Fibroblast of the aortic adventitia (primary cell): Measurements from ENCODE around the gene C2CD2. TPM values are rescaled to one million over a fixed set of nuclear protein-coding genes. Genes with fewer than 3 reads are reported as not detected.

Source experiments
- DNase-seq: peaks from one replicate; pipeline ENCODE4 v3.0.0-alpha.2; 2010; ENCODE audit warnings: low read depth
- H3K4me3 ChIP-seq: 2 replicates; pipeline ENCODE4 v1.5.1; 2011; ENCODE audit warnings: low read depth, mild to moderate bottlenecking, control low read depth, low read length, moderate library complexity
- CTCF ChIP-seq: IDR thresholded peaks from 2 replicates; pipeline ENCODE4 v1.5.1; 2011; ENCODE audit warnings: mild to moderate bottlenecking, low read length, control low read depth, inconsistent platforms; ENCODE audit not compliant: insufficient read depth
- total RNA-seq: library from RNA; depleted of rRNA; stranded (reverse); fragments of >200 nt; gene quantifications from 2 replicates; pipeline ENCODE4 v1.2.3, GENCODE V29; 2012; ENCODE audit warnings: low replicate concordance

Gene C2CD2
- total RNA-seq, 1 donor: 20.2 TPM

- DNase-seq: no peak
- no peak for TF ChIP-seq CTCF
Measured at GRCh38 chr21:41898998-41899397, 54.8 kb downstream of the C2CD2 start.

GRCh38 chr21:41897700-41898099 lies 56.1 kb downstream of the C2CD2 start:
- DNase-seq: no peak
- H3K4me3 ChIP-seq: no peak overlapping the region
- TF ChIP-seq CTCF: no peak

More at GRCh38 chr21:41898998-41899397, 54.8 kb downstream of the C2CD2 start:
- no peak overlapping the region for H3K4me3 ChIP-seq

DNA sequence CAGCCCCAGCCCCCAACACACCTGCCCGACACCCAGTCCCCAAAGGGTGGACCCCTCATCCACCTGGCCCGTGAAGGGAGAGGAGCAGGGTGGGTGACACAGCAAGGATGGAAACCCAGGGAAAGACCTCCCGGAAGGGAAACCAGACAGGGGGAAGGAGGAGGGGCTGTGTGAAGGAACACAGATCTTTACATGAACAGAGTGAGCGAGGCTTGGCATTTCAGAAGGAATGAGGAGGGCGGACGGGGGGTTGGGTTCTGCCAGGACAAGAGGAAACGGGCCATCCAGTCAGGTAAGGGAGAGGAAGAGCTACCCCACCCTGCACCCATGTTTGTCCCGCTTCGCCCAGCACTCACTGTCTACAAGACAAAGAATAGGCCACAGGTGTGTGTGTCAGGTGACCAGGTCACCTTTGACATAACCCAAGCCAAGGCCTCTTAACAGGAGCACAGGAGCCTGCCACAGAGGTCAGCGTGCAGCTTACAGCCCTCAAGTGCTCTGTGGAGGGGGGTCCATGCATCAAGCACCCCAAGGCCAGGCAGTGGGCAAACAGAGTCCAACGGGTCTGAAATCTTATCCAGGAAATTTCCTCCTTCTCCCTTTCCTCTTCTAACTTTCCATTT lies 56.7 kb downstream of the C2CD2 start:
- no peak for DNase-seq
- no peak overlapping the region for H3K4me3 ChIP-seq
- TF ChIP-seq CTCF: no peak

DNA sequence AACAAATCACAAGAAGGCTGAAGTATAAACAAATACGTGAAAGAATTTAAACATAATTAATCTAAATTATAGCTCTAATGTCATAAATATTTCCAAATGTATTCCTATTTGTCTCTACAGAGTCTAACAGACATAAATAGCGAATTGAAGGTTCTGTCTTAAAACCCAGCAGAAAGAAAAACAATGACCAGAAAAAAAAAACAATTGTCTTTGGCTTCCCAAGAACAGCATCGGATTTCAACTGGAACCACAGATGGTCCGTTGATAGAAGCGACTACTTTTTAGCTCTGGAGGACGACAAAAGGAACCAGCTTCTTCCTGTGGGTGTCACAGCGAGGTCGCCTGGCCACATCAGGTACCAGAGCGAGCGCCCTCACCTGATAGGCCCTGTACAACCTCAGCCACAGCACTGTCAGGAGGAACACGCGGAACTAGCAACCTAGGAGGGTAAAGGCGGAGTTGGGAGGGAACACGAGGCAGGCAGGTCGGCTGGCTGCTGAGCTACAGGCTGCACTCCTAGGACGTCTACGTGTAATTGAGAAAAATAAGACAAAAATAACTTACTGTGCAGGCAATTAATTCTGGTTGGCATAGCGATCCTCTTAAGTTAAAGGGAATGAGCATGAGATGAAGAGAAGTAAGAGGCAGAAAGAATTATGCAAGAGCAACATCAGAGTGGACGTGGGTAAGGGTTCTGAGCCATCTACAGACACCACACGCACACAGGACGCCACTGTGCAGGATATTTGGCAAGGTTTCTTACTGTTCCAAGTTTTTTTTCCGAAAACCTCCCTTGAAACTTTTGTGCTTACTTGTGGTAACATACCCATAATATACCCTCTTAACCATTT lies 58.0 kb downstream of the C2CD2 start:
- no peak for TF ChIP-seq CTCF
- no peak for DNase-seq

DNA sequence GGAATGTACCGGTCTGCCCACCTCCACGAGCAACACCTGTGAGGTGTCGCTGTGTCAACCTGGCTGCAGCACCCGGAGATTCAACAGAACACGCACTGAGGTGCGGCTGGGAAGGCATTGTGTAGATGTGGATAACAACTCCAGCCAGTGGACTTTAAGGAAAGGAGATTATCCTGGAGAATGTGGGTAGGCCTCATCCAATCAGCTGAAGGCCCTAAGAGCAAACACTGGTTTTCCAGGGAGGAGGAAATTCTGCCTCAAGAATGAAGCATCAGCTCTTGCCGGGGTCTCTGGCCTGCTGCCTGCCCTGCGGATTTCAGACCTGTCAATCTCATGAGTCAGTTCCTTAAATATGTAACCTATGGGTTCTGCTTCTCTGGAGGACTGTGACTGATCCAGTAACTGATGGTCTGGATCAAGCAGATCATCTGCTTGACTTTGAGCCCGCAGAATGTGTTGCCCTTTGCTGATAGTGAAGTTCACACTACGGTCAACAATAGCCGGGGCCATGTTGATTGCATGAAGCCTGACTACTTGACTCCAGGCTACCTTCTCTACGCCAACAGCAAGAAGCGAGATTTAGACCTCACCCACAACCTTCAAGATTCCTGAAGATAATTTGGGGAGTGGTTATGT lies 58.8 kb downstream of the C2CD2 start:
- no peak overlapping the region for H3K4me3 ChIP-seq
- no peak for TF ChIP-seq CTCF
- peak; percentile 68 for DNase-seq

More for the DNA sequence above, 58.0 kb downstream of the C2CD2 start:
- H3K4me3 ChIP-seq: no peak overlapping the region

- no peak overlapping the region for H3K4me3 ChIP-seq
- no peak for DNase-seq
- no peak for TF ChIP-seq CTCF
Measured at GRCh38 chr21:41894511-41894910, 59.3 kb downstream of the C2CD2 start.
